Astrocyte of the spinal cord (primary cell): ENCODE data around the gene SHISA2.

Source experiments
- DNase-seq: peaks from one replicate; pipeline ENCODE4 v3.0.0; 2011; ENCODE audit warnings: low read depth, low spot score
- H3K4me3 ChIP-seq: 2 replicates; pipeline ENCODE4 v1.5.1; 2011; ENCODE audit warnings: low read depth, mild to moderate bottlenecking, low read length, moderate library complexity
- in situ Hi-C: cut with HindIII; loops from 2 replicates; pipeline ENCODE4 v1.10.0; 2017; ENCODE audit warnings: low sequenced_read_pairs
- TF ChIP-seq, protein P1 (sequence below): IDR thresholded peaks from 2 replicates; pipeline ENCODE4 v1.5.1; 2012; ENCODE audit warnings: low read depth, mild to moderate bottlenecking, low read length, inconsistent platforms

Gene SHISA2

GRCh38 chr13:26010487-26011207 lies 41.2 kb downstream of the SHISA2 start:
- DNase-seq = no peak
- TF ChIP-seq, protein P1, sequence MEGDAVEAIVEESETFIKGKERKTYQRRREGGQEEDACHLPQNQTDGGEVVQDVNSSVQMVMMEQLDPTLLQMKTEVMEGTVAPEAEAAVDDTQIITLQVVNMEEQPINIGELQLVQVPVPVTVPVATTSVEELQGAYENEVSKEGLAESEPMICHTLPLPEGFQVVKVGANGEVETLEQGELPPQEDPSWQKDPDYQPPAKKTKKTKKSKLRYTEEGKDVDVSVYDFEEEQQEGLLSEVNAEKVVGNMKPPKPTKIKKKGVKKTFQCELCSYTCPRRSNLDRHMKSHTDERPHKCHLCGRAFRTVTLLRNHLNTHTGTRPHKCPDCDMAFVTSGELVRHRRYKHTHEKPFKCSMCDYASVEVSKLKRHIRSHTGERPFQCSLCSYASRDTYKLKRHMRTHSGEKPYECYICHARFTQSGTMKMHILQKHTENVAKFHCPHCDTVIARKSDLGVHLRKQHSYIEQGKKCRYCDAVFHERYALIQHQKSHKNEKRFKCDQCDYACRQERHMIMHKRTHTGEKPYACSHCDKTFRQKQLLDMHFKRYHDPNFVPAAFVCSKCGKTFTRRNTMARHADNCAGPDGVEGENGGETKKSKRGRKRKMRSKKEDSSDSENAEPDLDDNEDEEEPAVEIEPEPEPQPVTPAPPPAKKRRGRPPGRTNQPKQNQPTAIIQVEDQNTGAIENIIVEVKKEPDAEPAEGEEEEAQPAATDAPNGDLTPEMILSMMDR = no peak
- H3K4me3 ChIP-seq = no peak overlapping the region
- in situ Hi-C loops = no loop called here

- H3K4me3 ChIP-seq = no peak overlapping the region
- DNase-seq = no peak
- in situ Hi-C loops = no loop called here
- TF ChIP-seq, protein P1 = no peak
Measured at GRCh38 chr13:26007261-26008125, 44.3 kb downstream of the SHISA2 start.
